Calu3 (cell line): ENCODE data around the gene FBLN2. TPM values are rescaled to one million over a fixed set of nuclear protein-coding genes. Genes with fewer than 3 reads are reported as not detected.

Source experiments
- BruUV-seq: library from RNA; stranded (reverse); fragments of 400-500 nt; replicated peaks from 2 replicates; lab custom pipeline; 2021; lab: Mats Ljungman, UMichigan
- CTCF ChIA-PET: fragments of 300-600 bp; sonication (Branson Sonifier 250); formaldehyde crosslinking; loops from one replicate; lab custom pipeline; 2022; ENCODE audit warnings: antibody characterized with exemption; lab: Charles Lee
- DNase-seq: peaks from one replicate; pipeline ENCODE4 v3.0.0; 2022
- H3K27ac Mint-ChIP-seq: one replicate; pipeline ENCODE4 v1.8.0; 2022; ENCODE audit warnings: mixed read lengths; ENCODE audit not compliant: unreplicated experiment
- H3K27me3 Mint-ChIP-seq: one replicate; pipeline ENCODE4 v1.8.0; 2022; ENCODE audit warnings: mixed read lengths; ENCODE audit not compliant: unreplicated experiment
- H3K36me3 Mint-ChIP-seq: one replicate; pipeline ENCODE4 v1.8.0; 2022; ENCODE audit warnings: mild to moderate bottlenecking, moderate library complexity, mixed read lengths; ENCODE audit not compliant: insufficient read depth, unreplicated experiment
- H3K4me1 Mint-ChIP-seq: one replicate; pipeline ENCODE4 v1.8.0; 2022; ENCODE audit warnings: mild to moderate bottlenecking, low read depth, mixed read lengths; ENCODE audit not compliant: unreplicated experiment
- H3K4me3 Mint-ChIP-seq: one replicate; pipeline ENCODE4 v1.8.0; 2022; ENCODE audit warnings: mild to moderate bottlenecking, low read depth, moderate library complexity, mixed read lengths; ENCODE audit not compliant: unreplicated experiment
- H3K9me3 Mint-ChIP-seq: one replicate; pipeline ENCODE4 v1.8.0; 2022; ENCODE audit warnings: low read depth, mixed read lengths; ENCODE audit not compliant: unreplicated experiment
- CTCF ChIP-seq: fragments of 200-600 bp; IDR thresholded peaks from one replicate; pipeline ENCODE4 v1.8.0; 2022; ENCODE audit warnings: antibody characterized with exemption; ENCODE audit not compliant: unreplicated experiment
- intact Hi-C: fragments of 100-400 bp; cut with micrococcal nuclease; formaldehyde crosslinking; loops from one replicate; pipeline ENCODE4 v1.10.0; 2022; ENCODE audit not compliant: unreplicated experiment
- total RNA-seq: library from RNA; stranded (reverse); gene quantifications from 2 replicates; pipeline ENCODE4 v1.2.3, GENCODE V29; 2022

Gene FBLN2
- total RNA-seq, 1 experiment from 2014 or later: not detected

- H3K36me3 Mint-ChIP-seq: no peaks in the 10 kb centered on the region
- H3K27ac Mint-ChIP-seq: no peak overlapping the region
- TF ChIP-seq CTCF: no peak
- H3K4me1 Mint-ChIP-seq: peaks cover 7% of the 10 kb centered on the region
- BruUV-seq: no TSS peak
- peaks cover 45% of the 10 kb centered on the region for H3K27me3 Mint-ChIP-seq
- no peaks in the 10 kb centered on the region for H3K9me3 Mint-ChIP-seq
- intact Hi-C loops: no loop called here
- CTCF ChIA-PET: no interaction called here
- no peak for DNase-seq
- no peak overlapping the region for H3K4me3 Mint-ChIP-seq
Observed at GRCh38 chr3:13550423-13550690, 1.4 kb downstream of the FBLN2 start.

GRCh38 chr3:13550791-13551360 is 2.0 kb downstream of the FBLN2 start:
- CTCF ChIA-PET: no interaction called here
- intact Hi-C loops: no loop called here

GRCh38 chr3:13552857-13553652 is 4.1 kb downstream of the FBLN2 start:
- no peaks in the 10 kb centered on the region for H3K36me3 Mint-ChIP-seq
- intact Hi-C loops: no loop called here
- peaks cover 7% of the 10 kb centered on the region for H3K4me1 Mint-ChIP-seq
- DNase-seq: no peak
- H3K27ac Mint-ChIP-seq: no peak overlapping the region
- BruUV-seq: no TSS peak
- CTCF ChIA-PET: interaction anchor here (0.6 kb wide), 1 partner anchor 284 kb away, joined by 4 read pairs; no protein-coding TSS in a partner anchor
- no peak for TF ChIP-seq CTCF
- peaks cover 71% of the 10 kb centered on the region for H3K27me3 Mint-ChIP-seq
- no peaks in the 10 kb centered on the region for H3K9me3 Mint-ChIP-seq
- no peak overlapping the region for H3K4me3 Mint-ChIP-seq

More at GRCh38 chr3:13550791-13551360, 2.0 kb downstream of the FBLN2 start:
- H3K4me1 Mint-ChIP-seq: peaks cover 7% of the 10 kb centered on the region
- BruUV-seq: no TSS peak
- no peak overlapping the region for H3K27ac Mint-ChIP-seq
- H3K9me3 Mint-ChIP-seq: no peaks in the 10 kb centered on the region
- no peak for DNase-seq
- H3K4me3 Mint-ChIP-seq: no peak overlapping the region
- no peaks in the 10 kb centered on the region for H3K36me3 Mint-ChIP-seq
- TF ChIP-seq CTCF: no peak
- peaks cover 49% of the 10 kb centered on the region for H3K27me3 Mint-ChIP-seq

- intact Hi-C loops: no loop called here
- H3K9me3 Mint-ChIP-seq: no peaks in the 10 kb centered on the region
- no peak for DNase-seq
- H3K27me3 Mint-ChIP-seq: peaks cover 77% of the 10 kb centered on the region
- peaks cover 7% of the 10 kb centered on the region for H3K4me1 Mint-ChIP-seq
- BruUV-seq: no TSS peak
- no peaks in the 10 kb centered on the region for H3K36me3 Mint-ChIP-seq
- TF ChIP-seq CTCF: no peak
- H3K27ac Mint-ChIP-seq: no peak overlapping the region
- CTCF ChIA-PET: interaction anchor here (0.6 kb wide), 1 partner anchor 284 kb away, joined by 4 read pairs; no protein-coding TSS in a partner anchor
- no peak overlapping the region for H3K4me3 Mint-ChIP-seq
Observed at GRCh38 chr3:13553686-13554085, 4.8 kb downstream of the FBLN2 start.
